Urinary bladder (tissue), 4 donors: ENCODE data around the gene PAFAH1B2. TPM values are rescaled to one million over a fixed set of nuclear protein-coding genes. Genes with fewer than 3 reads are reported as not detected.

Source experiments
- DNase-seq: peaks from one replicate; pipeline ENCODE4 v3.0.0-alpha.2; 2015; ENCODE audit errors: extremely low spot score
- H3K27ac ChIP-seq: one replicate; pipeline ENCODE4 v1.5.1; 2013; ENCODE audit warnings: low read depth, mild to moderate bottlenecking, moderate library complexity
- H3K36me3 ChIP-seq: one replicate; pipeline ENCODE4 v1.6.1; 2013; ENCODE audit warnings: mild to moderate bottlenecking, moderate library complexity; ENCODE audit not compliant: insufficient read depth
- H3K4me1 ChIP-seq: one replicate; pipeline ENCODE4 v1.6.1; 2013; ENCODE audit warnings: mild to moderate bottlenecking, moderate library complexity; ENCODE audit not compliant: insufficient read depth
- H3K4me3 ChIP-seq: one replicate; pipeline ENCODE4 v1.5.1; 2013; ENCODE audit warnings: low read depth, low read length
- WGBS: extraction: QIAGEN DNeasy Blood & Tissue Kit; methylation state at CpG from one replicate; pipeline ENCODE4 v1.1.7; 2013; 5-methylcytosine and 5-hydroxymethylcytosine counted together
- polyA plus RNA-seq: library from polyadenylated mRNA; stranded (reverse); fragments of 200-250 nt; gene quantifications from one replicate; pipeline ENCODE4 v1.2.3, GENCODE V29; 2013
- total RNA-seq: library from RNA; depleted of rRNA; stranded (reverse); fragments of >200 nt; gene quantifications from one replicate; pipeline ENCODE4 v1.2.3, GENCODE V29; 2014
- donor health status: healthy with polysubstance abuse.
- donor health status: healthy.

Gene PAFAH1B2
- total and polyA plus RNA-seq, 2 donors: 23.9 to 115 TPM

DNA sequence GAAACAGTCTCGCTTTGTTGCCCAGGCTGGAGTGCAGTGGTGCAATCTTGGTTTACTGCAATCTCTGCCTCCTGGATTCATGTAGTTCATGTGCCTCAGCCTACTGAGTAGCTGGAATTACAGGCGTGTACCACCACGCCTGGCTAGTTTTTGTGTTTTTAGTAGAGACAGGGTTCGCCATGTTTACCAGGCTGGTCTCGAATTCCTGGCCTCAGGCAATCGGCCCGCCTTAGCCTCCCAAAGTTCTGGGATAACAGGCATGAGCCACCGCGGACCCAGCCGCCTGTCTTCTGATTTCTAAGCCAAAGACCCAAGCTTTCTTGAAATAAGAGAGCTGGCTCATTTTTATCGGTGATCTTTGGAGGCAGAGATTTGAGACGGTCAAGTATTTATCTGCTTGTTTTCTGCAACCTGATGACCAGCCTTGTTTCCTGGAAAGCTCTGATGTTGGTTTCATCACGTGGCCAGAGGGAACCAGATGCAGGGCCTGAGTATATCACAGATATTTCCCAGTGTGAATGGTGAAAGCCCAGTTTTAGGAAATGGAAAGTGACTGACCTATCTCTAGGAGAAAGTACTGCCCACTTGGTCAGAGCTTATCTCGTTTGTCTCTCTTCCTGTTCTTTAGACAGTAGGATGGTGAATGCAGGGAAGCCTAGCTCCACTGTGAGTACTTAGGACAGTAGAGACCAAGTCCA is 28.8 kb downstream of the PAFAH1B2 start:
- no peak for DNase-seq
- H3K27ac ChIP-seq: no peak overlapping the region
- H3K4me1 ChIP-seq: no peaks in the 10 kb centered on the region
- 75% methylated on average over 14 of the region's 14 CpGs for WGBS
- peaks cover 2% of the 10 kb centered on the region for H3K36me3 ChIP-seq
- H3K4me3 ChIP-seq: no peak overlapping the region

DNA sequence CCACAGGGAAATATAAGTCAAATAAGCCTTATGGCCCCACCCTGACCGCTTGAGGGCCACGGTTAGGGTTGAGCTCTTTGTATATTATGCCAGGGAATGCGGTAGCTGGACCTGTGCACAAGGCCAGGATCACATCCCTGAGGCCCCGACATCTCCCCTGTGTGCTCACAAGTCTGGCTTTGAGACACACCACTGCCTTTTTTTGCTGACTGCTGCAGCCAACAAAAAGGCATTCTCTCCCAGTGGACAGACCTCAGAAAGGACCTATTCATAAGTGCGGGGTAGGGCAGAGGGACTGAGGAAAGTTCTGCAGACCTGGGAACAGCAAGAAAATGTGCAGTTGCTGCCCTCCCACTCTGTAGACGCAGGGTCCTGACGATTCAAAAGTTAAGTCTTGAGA is 31.0 kb downstream of the PAFAH1B2 start:
- no peak overlapping the region for H3K27ac ChIP-seq
- H3K4me1 ChIP-seq: no peaks in the 10 kb centered on the region
- H3K36me3 ChIP-seq: peaks cover 2% of the 10 kb centered on the region
- H3K4me3 ChIP-seq: no peak overlapping the region
- DNase-seq: no peak
- 80% methylated on average over 7 of the region's 7 CpGs for WGBS

DNA sequence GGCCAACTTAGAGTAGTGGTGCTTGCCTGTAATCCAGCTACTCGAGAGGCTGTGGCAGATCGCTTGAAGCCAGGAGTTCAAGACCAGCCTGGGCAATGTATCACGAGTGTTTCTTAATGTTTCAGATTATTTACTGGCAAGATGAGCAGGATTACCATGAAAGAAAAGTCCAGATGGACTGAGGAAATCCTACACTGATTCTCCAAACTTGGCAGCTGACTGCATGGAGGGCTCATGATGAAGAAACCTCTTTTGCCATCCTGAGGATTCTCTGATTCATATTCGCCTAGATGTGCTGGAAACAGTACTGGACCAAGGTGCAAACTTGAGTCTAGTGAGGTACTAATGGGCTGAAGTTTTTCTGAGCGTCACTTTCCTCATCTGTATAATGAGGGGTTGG is 31.7 kb downstream of the PAFAH1B2 start:
- 75% methylated on average over 5 of the region's 5 CpGs for WGBS
- DNase-seq: no peak
- Histone ChIP-seq H3K4me3 (no peak overlapping the region), H3K4me1 (no peaks in the 10 kb centered on the region), H3K27ac (no peak overlapping the region), H3K36me3 (peaks cover 2% of the 10 kb centered on the region)

DNA sequence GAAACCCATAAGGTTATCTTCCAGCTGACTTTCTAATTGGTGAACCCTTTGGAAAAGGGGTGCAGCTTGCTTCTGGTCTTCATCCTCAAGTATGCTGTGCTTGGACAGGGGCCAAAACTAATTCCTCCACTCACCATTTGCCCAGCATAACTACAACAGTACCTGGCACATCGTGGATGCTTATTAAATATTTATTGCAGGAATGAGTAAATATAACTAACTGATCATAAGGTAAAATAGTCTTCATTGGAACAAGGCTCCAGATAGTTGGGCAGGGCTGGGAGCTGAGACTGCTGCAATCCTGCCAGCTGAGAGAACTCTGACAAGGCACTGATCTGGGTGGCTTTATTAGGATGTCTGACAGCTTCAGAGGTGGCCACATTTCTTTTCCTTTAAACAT is 32.1 kb downstream of the PAFAH1B2 start:
- Histone ChIP-seq H3K36me3 (peaks cover 2% of the 10 kb centered on the region), H3K27ac (no peak overlapping the region), H3K4me1 (no peaks in the 10 kb centered on the region), H3K4me3 (no peak overlapping the region)
- no peak for DNase-seq
- WGBS: 35% methylated on average over 1 of the region's 1 CpG

DNA sequence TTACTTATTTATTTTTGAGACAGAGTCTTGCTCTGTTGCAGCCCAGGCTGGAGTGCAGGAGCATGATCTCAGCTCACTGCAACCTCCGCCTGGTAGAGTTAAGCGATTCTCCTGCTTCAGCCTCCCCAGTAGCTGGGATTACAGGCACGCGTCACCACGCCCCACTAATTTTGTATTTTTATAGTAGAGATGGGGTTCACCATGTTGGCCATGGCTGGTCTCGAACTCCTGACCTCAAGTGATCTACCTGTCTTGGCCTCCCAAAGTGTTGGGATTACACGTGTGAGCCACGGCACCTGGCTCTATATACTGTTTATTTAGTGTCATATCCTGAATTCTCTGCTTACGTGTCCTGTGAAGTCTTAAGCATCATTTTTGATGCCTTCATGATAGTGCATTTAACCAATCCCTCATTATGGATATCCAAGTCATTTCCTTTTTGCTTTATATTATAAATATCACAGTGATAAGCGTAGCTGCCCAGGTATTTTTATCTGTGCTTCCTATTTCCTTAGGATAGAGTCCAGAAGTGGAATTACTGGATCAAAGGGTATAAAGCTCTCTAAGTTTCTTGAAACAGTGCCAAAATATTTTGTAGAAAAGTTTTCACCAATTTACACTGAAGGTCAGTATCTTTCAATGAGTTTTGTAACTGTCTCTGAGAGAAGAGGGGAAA is 33.6 kb downstream of the PAFAH1B2 start:
- DNase-seq: no peak
- H3K27ac ChIP-seq: no peak overlapping the region
- no peaks in the 10 kb centered on the region for H3K4me1 ChIP-seq
- H3K4me3 ChIP-seq: no peak overlapping the region
- no peaks in the 10 kb centered on the region for H3K36me3 ChIP-seq
- 64% methylated on average over 10 of the region's 10 CpGs for WGBS

DNA sequence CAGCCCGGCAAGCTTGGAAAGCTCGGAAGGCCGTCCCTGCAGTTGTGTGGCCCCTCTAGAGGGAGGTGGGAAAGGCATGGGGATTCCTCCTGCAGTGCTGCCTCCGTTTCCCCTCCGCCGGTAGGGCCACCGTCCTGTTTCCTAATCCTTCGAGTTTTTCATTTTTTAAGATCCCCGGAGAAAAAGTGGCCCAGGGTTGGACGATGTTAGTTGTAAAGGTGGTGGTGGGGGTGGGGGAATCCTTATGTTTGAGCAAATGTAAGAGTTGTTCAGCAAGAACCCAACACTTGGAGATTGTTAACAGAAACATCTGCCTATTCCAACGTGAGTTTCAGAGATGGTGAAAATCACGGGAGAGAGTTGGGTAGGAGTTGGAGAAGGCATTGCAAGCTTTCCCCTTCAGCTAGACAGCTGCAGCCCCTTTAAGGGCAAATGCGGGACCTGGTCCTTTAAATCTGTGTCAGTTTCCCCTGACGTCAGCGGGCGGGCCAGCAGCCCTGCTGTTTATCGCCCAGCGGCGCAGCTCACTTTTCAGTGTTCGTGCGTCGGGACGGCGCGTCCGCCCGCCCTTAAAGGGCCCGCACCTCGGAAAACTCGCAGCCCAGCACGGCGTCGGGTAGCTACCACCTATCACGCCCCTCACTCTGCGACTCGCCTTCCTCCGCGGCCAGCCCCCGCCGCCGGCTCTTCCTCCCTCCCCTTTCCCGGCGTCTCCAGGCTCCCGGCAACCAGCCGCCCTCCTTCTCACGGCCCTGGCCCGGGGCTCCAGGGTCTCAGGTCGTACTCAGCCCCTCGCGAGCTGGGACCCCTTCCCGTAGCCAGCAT is 34.3 kb downstream of the PAFAH1B2 start, which contains the start of gene SIDT2:
SIDT2 (plus strand) TSS at position 534 of the 825 bp plus-strand sequence. CDS start 521 bp downstream, outside the sequence.
- whole genome bisulfite sequencing: 1% methylated on average over 51 of the region's 51 CpGs
- H3K4me1 ChIP-seq: no peaks in the 10 kb centered on the region

DNA sequence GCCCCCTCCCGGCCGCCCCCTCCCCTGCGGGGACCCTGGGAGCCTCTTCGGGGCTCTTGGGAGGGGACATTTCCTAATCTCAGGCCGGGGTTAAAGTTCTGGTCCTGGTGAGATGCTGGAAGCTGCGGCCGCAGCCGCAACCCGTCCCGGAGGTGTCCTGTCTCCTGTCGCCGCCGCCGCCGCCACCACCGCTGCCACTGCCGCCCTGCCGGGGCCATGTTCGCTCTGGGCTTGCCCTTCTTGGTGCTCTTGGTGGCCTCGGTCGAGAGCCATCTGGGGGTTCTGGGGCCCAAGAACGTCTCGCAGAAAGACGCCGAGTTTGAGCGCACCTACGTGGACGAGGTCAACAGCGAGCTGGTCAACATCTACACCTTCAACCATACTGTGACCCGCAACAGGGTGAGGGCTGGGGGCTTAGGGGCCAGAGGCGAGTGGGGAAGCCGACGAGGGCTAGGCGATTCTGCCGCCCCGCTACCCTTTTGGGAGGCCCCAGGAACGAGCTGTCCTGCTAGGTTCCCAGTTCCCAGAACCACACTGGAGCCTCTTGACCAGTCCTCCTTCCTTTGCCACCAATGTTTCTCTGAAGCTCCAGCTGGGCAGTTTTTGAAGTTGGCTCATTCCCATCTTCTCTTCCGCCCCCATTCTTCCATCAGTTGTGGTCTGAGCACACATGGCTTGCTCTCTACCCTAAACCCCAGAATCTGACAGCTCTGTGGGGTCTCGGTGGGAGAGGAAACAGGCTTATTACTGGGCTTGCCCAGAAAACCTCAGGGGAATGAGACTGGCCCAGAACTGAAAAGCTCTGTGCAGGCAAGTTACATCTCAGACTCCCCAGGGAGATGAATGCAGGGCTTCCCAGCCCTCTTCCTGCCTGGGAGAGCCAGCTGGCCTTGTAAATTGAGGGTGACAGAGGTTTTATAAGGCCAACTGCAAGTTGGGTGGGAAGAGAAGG is 35.2 kb downstream of the PAFAH1B2 start:
- Histone ChIP-seq H3K27ac (peak overlapping the region; percentile 79), H3K4me3 (peak overlapping the region; percentile 90), H3K4me1 (no peaks in the 10 kb centered on the region), H3K36me3 (no peaks in the 10 kb centered on the region)
- WGBS: under 1% methylated on average over 39 of the region's 39 CpGs
- DNase-seq: no peak

More for the DNA sequence above, 34.3 kb downstream of the PAFAH1B2 start, which contains the start of gene SIDT2:
- peak within 1 kb of the TSS; percentile 89 for H3K27ac ChIP-seq
- no peaks in the 10 kb centered on the region for H3K36me3 ChIP-seq
- peak; percentile 87 for DNase-seq
- peak within 1 kb of the TSS; percentile 90 for H3K4me3 ChIP-seq

DNA sequence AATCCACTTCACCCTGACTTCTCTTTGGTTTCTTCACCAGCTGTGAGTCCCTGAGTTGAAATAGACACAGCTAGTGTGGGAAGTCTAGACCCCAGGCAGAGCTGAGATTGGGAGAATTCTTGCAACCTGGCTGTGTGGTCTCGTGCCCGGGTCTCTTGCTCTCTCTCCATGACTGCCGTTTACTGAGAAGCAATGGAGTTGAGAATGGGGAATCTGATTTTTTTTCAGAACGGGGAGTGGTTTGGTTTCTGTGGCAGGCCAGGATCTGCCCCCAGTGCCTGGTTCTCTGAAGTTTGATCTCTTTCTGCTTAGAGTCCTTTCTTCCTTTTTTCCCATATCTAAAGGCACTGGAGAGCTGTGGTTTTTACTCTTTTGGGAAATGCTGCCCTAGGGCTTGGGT is 35.9 kb downstream of the PAFAH1B2 start:
- Histone ChIP-seq H3K4me1 (no peaks in the 10 kb centered on the region), H3K4me3 (peak overlapping the region; percentile 90), H3K36me3 (no peaks in the 10 kb centered on the region), H3K27ac (no peak overlapping the region)
- DNase-seq: no peak
- 12% methylated on average over 4 of the region's 4 CpGs for WGBS

DNA sequence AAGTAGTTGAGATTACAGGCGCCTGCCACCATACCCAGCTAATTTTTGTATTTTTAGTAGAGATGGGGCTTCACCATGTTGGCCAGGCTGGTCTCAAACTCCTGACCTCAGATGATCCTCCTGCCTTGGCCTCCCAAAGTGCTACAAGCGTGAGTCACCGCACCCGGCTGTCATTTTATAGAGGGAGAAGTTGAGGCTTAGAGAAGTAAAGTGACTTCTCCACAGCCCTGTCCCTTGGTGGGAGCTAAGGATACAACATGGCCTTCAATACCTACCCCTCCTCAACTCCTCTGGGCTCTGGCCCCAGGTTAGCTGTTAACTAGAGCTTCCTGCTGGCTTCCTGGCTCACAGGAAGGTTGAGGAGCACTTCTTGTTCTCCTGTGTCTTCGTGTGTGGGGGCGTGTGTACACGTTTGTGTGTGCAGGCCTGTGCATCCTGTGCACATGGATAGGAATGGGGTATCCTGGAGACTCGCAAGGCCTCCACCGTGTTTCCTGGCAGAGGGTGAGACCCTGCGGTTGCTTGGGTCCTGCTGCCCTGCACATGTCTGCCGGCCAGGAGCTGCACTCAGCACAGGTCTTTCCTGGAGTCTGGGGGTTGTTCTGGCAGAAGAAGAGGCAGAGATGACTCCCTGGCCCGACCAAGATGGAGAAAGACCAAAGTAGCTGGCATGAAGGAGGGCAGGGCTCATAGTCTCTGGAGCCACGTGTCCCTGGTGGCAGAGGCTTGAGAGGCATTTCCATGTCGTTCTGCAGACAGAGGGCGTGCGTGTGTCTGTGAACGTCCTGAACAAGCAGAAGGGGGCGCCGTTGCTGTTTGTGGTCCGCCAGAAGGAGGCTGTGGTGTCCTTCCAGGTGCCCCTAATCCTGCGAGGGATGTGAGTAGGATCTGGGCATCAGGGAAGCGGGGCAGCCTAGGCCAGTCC is 36.8 kb downstream of the PAFAH1B2 start:
- no peaks in the 10 kb centered on the region for H3K4me1 ChIP-seq
- WGBS: 44% methylated on average over 22 of the region's 22 CpGs
- no peak overlapping the region for H3K4me3 ChIP-seq
- H3K27ac ChIP-seq: no peak overlapping the region
- H3K36me3 ChIP-seq: no peaks in the 10 kb centered on the region
- DNase-seq: no peak

DNA sequence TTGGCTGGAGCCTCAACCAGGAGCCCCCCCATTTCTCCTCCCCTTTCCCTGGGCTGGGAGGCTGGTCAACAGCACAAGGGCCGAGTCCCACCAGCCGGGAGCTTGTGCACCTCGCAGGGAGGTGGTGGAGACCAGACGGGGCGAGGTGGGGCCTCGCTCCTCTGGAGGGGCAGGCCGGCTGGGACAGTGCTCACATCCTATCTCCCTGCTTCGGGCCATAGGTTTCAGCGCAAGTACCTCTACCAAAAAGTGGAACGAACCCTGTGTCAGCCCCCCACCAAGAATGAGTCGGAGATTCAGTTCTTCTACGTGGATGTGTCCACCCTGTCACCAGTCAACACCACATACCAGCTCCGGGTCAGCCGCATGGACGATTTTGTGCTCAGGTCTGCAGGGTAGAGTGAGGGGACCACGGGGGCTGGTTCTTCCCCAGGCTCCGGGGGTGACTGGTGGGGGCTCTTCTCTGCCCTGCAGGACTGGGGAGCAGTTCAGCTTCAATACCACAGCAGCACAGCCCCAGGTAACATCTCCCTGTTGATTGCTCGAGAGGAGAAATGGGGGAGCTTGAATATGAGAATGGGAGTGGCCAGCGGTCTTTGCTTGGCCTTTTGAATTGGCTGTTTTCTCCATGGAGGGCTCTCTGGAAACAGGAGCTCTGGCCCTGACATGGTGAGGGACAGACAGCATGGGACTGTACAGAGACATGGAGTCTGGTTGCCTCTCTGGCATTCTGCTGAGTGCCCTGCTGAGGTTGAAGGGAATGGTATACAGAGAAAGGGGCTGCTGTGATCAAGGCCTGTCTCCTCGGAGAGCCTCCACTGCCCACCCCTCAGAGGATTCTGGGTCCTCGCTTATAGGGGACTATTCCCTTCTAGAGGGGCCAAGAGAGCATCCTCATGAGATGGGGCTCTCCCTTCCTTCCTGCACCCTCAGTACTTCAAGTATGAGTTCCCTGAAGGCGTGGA is 37.8 kb downstream of the PAFAH1B2 start:
- no peaks in the 10 kb centered on the region for H3K36me3 ChIP-seq
- no peak overlapping the region for H3K4me3 ChIP-seq
- H3K27ac ChIP-seq: no peak overlapping the region
- H3K4me1 ChIP-seq: no peaks in the 10 kb centered on the region
- DNase-seq: no peak
- WGBS: 86% methylated on average over 22 of the region's 22 CpGs

DNA sequence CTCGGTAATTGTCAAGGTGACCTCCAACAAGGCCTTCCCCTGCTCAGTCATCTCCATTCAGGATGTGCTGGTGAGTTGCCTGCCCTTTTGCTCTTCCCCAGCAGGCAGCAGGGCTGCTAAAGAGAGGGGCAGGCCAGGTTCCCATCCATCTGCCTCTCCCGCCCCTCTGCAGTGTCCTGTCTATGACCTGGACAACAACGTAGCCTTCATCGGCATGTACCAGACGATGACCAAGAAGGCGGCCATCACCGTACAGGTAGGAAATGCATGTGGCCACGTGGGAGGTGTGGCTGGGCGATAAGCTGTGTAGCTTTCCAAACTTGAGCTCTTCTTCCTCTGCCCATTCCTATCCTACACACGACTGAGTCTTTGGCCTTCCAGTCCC is 38.5 kb downstream of the PAFAH1B2 start:
- no peaks in the 10 kb centered on the region for H3K36me3 ChIP-seq
- H3K4me3 ChIP-seq: no peak overlapping the region
- 93% methylated on average over 10 of the region's 10 CpGs for WGBS
- H3K4me1 ChIP-seq: no peaks in the 10 kb centered on the region
- H3K27ac ChIP-seq: no peak overlapping the region
- DNase-seq: no peak
